GM19328 (cell line): ENCODE measurements around the gene GPR35.
"Not testable (repeated sequence)": the region's sequence is repeated elsewhere in the genome, so short reads cannot be mapped to it uniquely, and the experiment has no call there.

ENCODE experiments used
- ATAC-seq: cut with Tn5 transposase; IDR thresholded peaks from one replicate; pipeline ENCODE4 v1.9.1; 2021; ENCODE audit warnings: mild to moderate bottlenecking, moderate library complexity; ENCODE audit not compliant: unreplicated experiment

Gene GPR35

DNA sequence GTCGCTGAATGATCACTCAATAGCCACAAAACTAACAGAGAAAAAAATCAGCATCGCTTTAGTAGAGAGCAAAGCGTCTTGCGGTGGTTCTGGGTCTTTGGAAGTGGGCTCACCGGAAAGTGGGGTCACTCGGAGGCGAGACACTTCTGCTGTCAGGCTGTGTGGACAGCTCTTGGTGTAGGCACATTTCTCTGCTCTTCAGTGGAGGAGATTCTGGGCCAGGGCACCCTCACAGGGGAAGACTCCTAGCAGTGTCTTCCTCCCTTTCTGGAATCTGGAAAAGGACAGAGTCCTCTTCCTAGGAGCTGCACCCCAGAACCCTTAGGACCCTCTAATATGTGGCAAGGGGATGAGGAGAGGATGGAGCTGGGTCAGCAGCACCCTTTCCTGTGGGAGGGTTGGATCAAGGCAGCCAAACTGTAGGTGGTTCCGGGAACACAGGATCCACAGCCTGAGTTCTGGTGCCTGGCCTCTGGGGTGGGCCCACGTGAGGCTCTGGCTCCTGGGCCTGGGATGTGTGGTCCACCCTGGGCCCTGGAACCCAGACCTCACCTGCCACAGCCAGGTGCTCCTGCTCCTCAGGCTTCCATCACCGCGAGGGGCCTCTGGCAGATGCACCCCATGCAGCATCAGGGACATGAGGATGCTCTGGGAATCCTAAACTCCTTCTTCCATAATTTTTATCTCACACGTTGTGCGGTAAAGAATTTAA, 25.1 kb downstream of the GPR35 start:
- ATAC-seq: no peak

- ATAC-seq: no peak
Measured at GRCh38 chr2:240651185-240651584, 25.9 kb downstream of the GPR35 start.

- ATAC-seq: no peak
Measured at GRCh38 chr2:240655931-240656886, 30.9 kb downstream of the GPR35 start.

GRCh38 chr2:240659883-240660282, 34.6 kb downstream of the GPR35 start:
- ATAC-seq: not testable (repeated sequence)

DNA sequence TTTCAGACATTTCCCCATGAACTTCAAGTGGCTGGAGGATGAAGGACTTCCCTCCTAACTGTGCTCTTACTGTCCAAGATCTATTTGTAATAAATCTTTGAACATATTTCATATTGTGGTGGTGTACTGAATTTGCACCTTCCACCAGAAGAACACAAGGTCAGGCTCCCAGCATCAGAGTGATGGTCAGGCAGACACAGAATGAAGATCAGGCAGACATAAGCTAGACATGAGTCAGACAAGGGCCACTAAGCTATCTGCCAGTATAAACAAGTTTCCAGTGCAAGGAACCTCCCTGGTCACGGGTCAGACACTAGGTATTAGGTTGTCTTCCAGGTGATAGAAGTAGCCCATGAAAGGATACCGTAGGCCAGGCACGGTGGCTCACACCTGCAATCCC, 37.4 kb downstream of the GPR35 start:
- no peak for ATAC-seq

DNA sequence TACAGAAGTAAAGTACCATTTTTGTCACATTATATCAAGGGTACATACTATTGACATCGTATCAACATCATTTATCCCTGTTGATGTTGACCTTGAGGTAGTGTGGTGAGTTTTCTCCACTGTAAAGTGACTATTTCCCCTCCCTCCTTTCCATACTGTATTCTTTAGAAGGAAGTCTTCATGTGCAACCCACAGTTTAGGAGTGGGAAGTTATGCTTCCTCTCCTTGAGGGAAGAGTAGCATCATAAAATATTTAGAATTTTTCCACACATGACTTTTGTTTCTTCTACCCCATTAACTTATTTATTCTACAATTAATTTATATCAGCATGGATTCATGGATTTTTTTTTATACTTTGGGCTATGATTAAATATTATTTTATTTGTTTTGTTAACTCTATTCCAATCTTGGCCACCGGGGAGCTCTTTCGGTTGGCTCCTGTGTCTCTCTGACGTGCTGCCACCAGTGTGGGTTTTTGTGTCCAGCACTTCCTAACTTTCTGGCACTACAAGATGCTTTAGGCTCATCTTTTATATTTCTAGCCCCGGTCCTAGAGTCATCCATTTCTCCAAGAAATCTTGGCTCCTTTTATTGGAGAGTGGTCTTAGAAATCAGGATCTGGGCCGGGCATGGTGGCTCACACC, 38.4 kb downstream of the GPR35 start:
- no peak for ATAC-seq

DNA sequence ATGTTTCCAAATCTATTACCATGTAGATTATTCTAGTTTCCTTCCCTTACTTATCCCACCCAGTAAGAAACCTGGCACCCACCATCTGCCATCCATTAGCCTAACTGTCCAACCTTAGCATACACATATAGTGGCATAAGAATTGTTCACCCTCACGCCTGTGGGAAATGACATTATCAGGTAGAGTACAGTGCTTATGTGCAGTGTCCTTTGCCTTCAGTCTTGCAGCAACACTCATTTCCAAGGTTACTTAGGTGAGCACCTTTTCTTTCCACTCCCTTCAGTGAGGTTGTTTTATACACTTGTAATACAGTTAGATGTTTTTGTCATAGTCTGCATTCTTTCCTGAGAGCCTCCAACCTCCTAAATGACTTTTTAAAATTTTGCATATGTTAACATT, 39.3 kb downstream of the GPR35 start:
- no peak for ATAC-seq

- ATAC-seq: no peak
Measured at GRCh38 chr2:240670402-240670801, 45.1 kb downstream of the GPR35 start.

- ATAC-seq: no peak
Measured at GRCh38 chr2:240670950-240671349, 45.7 kb downstream of the GPR35 start.

- no peak for ATAC-seq
Measured at GRCh38 chr2:240672076-240672700, 46.9 kb downstream of the GPR35 start.

GRCh38 chr2:240672701-240673190, 47.5 kb downstream of the GPR35 start:
- ATAC-seq: no peak

GRCh38 chr2:240674461-240675184, 49.3 kb downstream of the GPR35 start:
- ATAC-seq: not testable (repeated sequence)

GRCh38 chr2:240675345-240675744, 50.1 kb downstream of the GPR35 start:
- ATAC-seq: not testable (repeated sequence)

DNA sequence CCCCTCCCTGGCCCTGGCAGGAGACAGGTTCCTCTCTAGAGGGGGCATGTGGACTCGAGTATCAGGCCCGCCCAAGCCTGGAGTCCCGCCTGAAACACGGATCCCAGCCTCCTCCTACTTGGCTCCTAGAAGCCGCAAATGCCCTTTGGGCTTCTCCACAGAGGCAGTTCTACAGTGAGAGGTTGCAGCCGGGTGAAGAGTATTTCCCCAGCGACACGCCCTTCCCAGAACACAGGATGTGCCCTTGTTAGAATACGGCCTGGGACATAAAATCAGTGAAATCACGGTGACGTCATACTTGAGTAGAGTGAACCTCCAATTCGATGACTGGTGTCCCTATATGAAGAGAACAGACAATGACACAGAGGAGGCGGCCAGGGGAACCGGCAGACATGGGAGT, 52.8 kb downstream of the GPR35 start:
- not testable (repeated sequence) for ATAC-seq

DNA sequence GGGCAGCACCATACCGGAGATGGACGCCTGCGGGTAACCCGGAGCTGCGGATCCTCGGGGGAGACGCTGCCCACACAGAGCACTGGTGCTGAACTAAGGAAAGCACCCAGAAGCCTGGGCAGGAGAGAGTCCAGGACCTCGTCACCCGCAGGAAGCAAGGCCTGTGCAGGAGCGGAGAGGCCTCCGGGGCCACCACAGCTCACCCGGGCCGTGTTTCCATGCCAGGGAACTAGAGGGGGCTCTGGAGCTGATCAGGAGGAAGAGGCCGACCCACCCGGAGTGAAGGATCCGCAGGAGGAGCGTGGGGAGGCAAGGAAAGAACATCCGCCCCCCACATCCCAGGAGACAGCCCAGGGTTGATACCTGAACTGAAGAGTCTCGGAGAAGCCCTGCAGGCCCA, 53.6 kb downstream of the GPR35 start:
- not testable (repeated sequence) for ATAC-seq

DNA sequence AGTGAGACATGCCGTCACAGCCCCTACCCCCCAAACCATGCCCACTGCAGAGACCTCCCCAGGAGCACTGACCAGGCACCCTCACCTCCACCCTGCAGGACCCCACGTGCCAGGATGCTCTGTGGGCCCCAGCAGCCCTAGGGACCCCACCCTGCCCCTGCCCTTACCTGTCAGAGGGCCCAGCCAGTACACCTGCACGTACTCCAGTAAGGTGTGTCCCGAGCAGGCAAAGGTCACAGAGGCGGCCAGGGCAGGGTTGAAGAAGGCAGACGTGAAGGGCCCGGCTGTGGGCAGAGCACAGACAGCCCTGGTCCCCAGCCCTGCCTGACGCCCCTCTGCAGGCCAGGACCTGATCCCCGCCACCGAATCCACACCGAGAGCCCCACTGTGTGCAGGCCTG, 54.9 kb downstream of the GPR35 start:
- not testable (repeated sequence) for ATAC-seq
